Neural cell (in vitro differentiated cells): Measurements from ENCODE around the gene BLNK. TPM values are rescaled to one million over a fixed set of nuclear protein-coding genes. Genes with fewer than 3 reads are reported as not detected.

ENCODE experiments used
- H2AFZ ChIP-seq: fragments of 200-600, 300-800 bp; sonication (generic), shearing (Covaris generic); 2 replicates; pipeline ENCODE4 v1.6.0; 2014; ENCODE audit warnings: low read depth, mild to moderate bottlenecking, antibody characterized with exemption, low read length, moderate library complexity
- H3F3A ChIP-seq: fragments of 200-600 bp; shearing (Covaris generic); 2 replicates; pipeline ENCODE4 v1.6.1; 2016; ENCODE audit warnings: mild to moderate bottlenecking, moderate library complexity, mixed read lengths, antibody characterized with exemption, low read length; ENCODE audit not compliant: insufficient read depth, poor library complexity, severe bottlenecking
- H3K27ac ChIP-seq: fragments of 200-600, 300-800 bp; sonication (generic), shearing (Covaris generic); 2 replicates; pipeline ENCODE4 v1.5.1; 2014; ENCODE audit warnings: mild to moderate bottlenecking, low read length, moderate library complexity
- H3K27me3 ChIP-seq: fragments of 300-800, 200-600 bp; sonication (generic), shearing (Covaris generic); 2 replicates; pipeline ENCODE4 v1.6.0; 2014; ENCODE audit warnings: mild to moderate bottlenecking, low read depth, low read length, moderate library complexity; ENCODE audit not compliant: insufficient read depth
- H3K36me3 ChIP-seq: fragments of 300-800, 200-600 bp; sonication (generic), shearing (Covaris generic); 2 replicates; pipeline ENCODE4 v1.5.1; 2014; ENCODE audit warnings: mild to moderate bottlenecking, antibody characterized with exemption, low read length, moderate library complexity; ENCODE audit not compliant: insufficient read depth
- H3K4me2 ChIP-seq: fragments of 300-800, 200-600 bp; sonication (generic), shearing (Covaris generic); 2 replicates; pipeline ENCODE4 v1.6.0; 2014; ENCODE audit warnings: mild to moderate bottlenecking, low read length
- H3K4me3 ChIP-seq: fragments of 300-800, 200-600 bp; sonication (generic), shearing (Covaris generic); 2 replicates; pipeline ENCODE4 v1.5.1; 2014; ENCODE audit warnings: mild to moderate bottlenecking, low read length, moderate library complexity
- H3K79me2 ChIP-seq: fragments of 200-600 bp; shearing (Covaris generic); replicated peaks from 2 replicates; pipeline ENCODE4 v1.6.0; 2014; ENCODE audit warnings: mild to moderate bottlenecking, low read length, moderate library complexity; ENCODE audit not compliant: insufficient read depth
- H3K9ac ChIP-seq: fragments of 300-800, 200-600 bp; sonication (generic), shearing (Covaris generic); 2 replicates; pipeline ENCODE4 v1.6.1; 2016; ENCODE audit warnings: mild to moderate bottlenecking, low read length, mixed read lengths
- H3K9me2 ChIP-seq: fragments of 200-600 bp; shearing (Covaris generic); 2 replicates; pipeline ENCODE4 v1.6.1; 2016; ENCODE audit warnings: mild to moderate bottlenecking, low read length, mixed read lengths; ENCODE audit not compliant: insufficient read depth
- H3K9me3 ChIP-seq: fragments of 200-600, 300-800 bp; sonication (generic), shearing (Covaris generic); 2 replicates; pipeline ENCODE4 v1.6.1; 2016; ENCODE audit warnings: mild to moderate bottlenecking, mixed run types, low read length, moderate library complexity, mixed read lengths
- H4K20me1 ChIP-seq: fragments of 200-600 bp; shearing (Covaris generic); 2 replicates; pipeline ENCODE4 v1.6.1; 2016; ENCODE audit warnings: mild to moderate bottlenecking, mixed run types; ENCODE audit not compliant: insufficient read depth
- CTCF ChIP-seq: fragments of 450-650 bp; IDR thresholded peaks from 2 replicates; pipeline ENCODE4 v1.5.1; 2014; ENCODE audit warnings: antibody characterized with exemption, mild to moderate bottlenecking, moderate library complexity; ENCODE audit not compliant: poor library complexity, severe bottlenecking
- EP300 ChIP-seq: fragments of 450-650 bp; conservative IDR thresholded peaks from 2 replicates; pipeline ENCODE4 v1.6.1; 2014; ENCODE audit warnings: antibody characterized with exemption, mild to moderate bottlenecking, moderate library complexity; ENCODE audit not compliant: poor library complexity, severe bottlenecking
- EZH2 ChIP-seq: fragments of 200-600, 300-800 bp; shearing (Covaris generic), sonication (generic); IDR thresholded peaks from 2 replicates; pipeline ENCODE4 v1.6.1; 2014; ENCODE audit warnings: antibody characterized with exemption, low read length, borderline replicate concordance, mild to moderate bottlenecking; ENCODE audit not compliant: insufficient read depth, poor library complexity, severe bottlenecking
- MXI1 ChIP-seq: fragments of 450-650 bp; conservative IDR thresholded peaks from 2 replicates; pipeline ENCODE4 v1.6.1; 2014; ENCODE audit warnings: antibody characterized with exemption, mild to moderate bottlenecking; ENCODE audit not compliant: poor library complexity, severe bottlenecking
- POLR2AphosphoS5 ChIP-seq: IDR thresholded peaks from 2 replicates; pipeline ENCODE4 v1.6.1; 2012
- RAD21 ChIP-seq: fragments of 450-650 bp; conservative IDR thresholded peaks from 2 replicates; pipeline ENCODE4 v1.6.1; 2014; ENCODE audit warnings: antibody characterized with exemption, mild to moderate bottlenecking, moderate library complexity
- REST ChIP-seq: IDR thresholded peaks from 2 replicates; pipeline ENCODE4 v1.6.1; 2012; ENCODE audit warnings: borderline replicate concordance
- SMC3 ChIP-seq: fragments of 450-650 bp; conservative IDR thresholded peaks from 2 replicates; pipeline ENCODE4 v1.6.1; 2014; ENCODE audit warnings: antibody characterized with exemption, mild to moderate bottlenecking, moderate library complexity; ENCODE audit not compliant: poor library complexity
- TAF1 ChIP-seq: IDR thresholded peaks from 2 replicates; pipeline ENCODE4 v1.6.1; 2012; ENCODE audit warnings: low read depth
- polyA plus RNA-seq: library from polyadenylated mRNA; depleted of rRNA; stranded (reverse); fragments of >200 nt; gene quantifications from 2 replicates; pipeline ENCODE4 v1.2.3, GENCODE V29; 2014

BLNK gene
- polyA plus RNA-seq, 1 donor from 2014 or later = not detected

- Histone ChIP-seq H3F3A (no peaks in the 10 kb centered on the region), H3K27ac (no peak overlapping the region), H2AFZ (no peak overlapping the region), H3K27me3 (no peaks in the 10 kb centered on the region), H3K9ac (no peak overlapping the region), H3K79me2 (no peaks in the 10 kb centered on the region), H4K20me1 (no peaks in the 10 kb centered on the region), H3K4me2 (no peak overlapping the region), H3K9me2 (no peaks in the 10 kb centered on the region), H3K9me3 (no peaks in the 10 kb centered on the region), H3K36me3 (no peaks in the 10 kb centered on the region), H3K4me3 (no peak overlapping the region)
- TF ChIP-seq SMC3 = no peak
- no peak for TF ChIP-seq EP300
- no peak for TF ChIP-seq REST
- no peak for TF ChIP-seq POLR2AphosphoS5
- TF ChIP-seq MXI1 = no peak
- no peak for TF ChIP-seq CTCF
- no peak for TF ChIP-seq EZH2
- TF ChIP-seq RAD21 = no peak
- no peak for TF ChIP-seq TAF1
Observed at GRCh38 chr10:96188421-96188820, 82.9 kb downstream of the BLNK start.

DNA sequence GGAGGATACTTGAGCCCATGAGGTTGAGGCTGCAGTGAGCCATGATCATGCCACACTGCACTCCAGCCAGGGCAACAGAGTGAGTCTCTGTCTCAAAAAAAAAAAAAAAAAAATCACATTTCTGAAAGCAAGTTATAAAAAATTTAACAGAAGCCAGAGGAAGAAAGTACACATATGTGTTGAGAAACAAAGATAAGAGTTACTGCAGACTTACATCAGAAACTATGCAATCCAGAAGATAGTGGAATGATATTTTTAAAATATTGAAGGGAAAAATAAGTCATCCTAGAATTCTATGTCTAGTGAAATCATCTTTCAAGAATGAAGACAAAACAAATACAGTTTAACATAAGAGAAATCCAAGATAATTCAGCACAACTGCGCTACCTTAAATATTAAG is 94.4 kb downstream of the BLNK start:
- H3K9me3 ChIP-seq = no peaks in the 10 kb centered on the region
- no peaks in the 10 kb centered on the region for H3K27me3 ChIP-seq
- no peak overlapping the region for H3K27ac ChIP-seq
- H4K20me1 ChIP-seq = no peaks in the 10 kb centered on the region
- TF ChIP-seq SMC3 = no peak
- TF ChIP-seq REST = no peak
- TF ChIP-seq MXI1 = no peak
- no peak for TF ChIP-seq EP300
- TF ChIP-seq RAD21 = no peak
- H3F3A ChIP-seq = no peaks in the 10 kb centered on the region
- no peaks in the 10 kb centered on the region for H3K9me2 ChIP-seq
- no peak overlapping the region for H2AFZ ChIP-seq
- H3K4me2 ChIP-seq = no peak overlapping the region
- no peaks in the 10 kb centered on the region for H3K36me3 ChIP-seq
- no peak overlapping the region for H3K4me3 ChIP-seq
- no peak overlapping the region for H3K9ac ChIP-seq
- H3K79me2 ChIP-seq = no peaks in the 10 kb centered on the region
